HG03460 (cell line): ENCODE results near the gene SAPCD2.
A peak's percentile ranks its signal among the peaks of the same experiment; 100 is the strongest.

Source experiments
- ATAC-seq: cut with Tn5 transposase; IDR thresholded peaks from one replicate; pipeline ENCODE4 v1.9.1; 2021; ENCODE audit not compliant: unreplicated experiment

Gene SAPCD2

DNA sequence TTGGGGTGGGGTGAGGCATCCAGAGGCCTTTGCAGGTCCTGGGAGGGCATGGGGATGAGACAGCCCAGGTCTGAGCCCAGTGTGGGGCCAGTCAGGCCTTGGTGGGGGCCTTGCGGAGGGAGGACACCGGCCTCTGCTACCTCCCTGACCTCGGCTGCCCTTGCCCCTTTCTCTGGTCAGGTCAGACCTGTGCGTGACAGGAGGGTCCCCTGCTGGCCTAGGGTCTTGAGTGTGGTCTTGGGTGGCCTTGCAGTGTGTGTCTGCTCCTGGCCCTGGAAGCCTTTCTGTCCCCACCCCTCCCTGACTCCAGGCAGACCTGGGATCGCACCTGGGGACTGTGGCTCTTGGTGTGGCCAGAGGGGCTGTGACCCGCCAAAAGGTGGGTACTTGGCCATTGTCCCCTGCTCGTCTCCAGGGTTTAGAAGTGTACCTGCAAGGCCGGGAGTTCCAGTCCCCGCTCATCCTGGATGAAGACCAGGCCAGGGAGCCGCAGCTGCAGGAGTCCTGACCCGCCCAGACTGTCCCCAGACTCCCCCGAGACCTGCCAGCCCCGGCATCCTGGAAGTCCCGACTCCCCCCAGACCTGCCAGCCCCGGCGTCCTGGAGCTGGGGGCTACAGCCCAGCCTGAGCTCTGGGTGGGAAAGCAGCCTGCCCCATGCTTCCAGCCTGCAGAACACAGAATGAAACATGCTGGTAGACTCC, 12.0 kb upstream of the SAPCD2 start:
- ATAC-seq, result no peak

DNA sequence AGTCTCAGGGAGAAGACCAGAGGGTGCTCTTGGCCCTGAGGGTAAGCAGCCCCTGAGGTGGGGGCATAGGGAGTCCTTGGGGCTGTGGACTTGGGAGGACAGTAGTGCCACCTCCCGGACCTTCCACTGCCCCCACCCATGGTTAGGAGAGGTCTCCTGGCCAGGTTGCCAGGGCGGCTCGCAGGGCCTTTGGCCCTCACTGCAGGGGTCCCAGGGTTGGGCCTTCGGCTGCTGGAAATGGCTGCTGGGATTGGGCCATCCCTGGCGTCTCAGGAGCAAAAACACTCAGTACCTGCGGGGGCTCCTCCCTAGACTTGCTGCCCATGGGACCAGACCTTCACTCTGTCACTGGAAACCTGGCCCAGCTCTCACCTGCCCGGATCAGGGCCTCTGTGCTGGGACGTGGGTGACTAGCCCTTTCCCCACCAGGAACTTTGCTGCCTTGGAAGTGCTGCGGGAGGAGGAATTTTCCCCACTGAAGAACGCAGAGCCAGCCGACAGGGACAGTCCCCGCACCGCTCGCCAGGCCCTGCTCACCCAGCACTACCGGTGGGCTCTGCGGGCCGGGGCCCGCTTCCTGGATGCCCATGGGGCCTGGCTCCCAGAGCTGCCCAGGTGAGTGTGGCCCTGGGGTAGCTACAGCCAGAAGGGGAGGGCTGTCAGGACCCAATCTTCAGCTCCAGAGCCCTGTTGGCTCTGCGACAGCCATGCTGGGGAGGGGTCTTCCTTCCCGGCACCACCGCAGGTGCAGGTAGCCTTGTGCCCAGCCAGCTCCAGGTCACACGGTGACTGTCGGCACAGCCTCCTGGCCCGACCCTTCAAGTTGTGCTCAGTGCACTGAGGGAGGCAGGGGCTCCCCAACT, 10.1 kb upstream of the SAPCD2 start:
- ATAC-seq, result no peak

DNA sequence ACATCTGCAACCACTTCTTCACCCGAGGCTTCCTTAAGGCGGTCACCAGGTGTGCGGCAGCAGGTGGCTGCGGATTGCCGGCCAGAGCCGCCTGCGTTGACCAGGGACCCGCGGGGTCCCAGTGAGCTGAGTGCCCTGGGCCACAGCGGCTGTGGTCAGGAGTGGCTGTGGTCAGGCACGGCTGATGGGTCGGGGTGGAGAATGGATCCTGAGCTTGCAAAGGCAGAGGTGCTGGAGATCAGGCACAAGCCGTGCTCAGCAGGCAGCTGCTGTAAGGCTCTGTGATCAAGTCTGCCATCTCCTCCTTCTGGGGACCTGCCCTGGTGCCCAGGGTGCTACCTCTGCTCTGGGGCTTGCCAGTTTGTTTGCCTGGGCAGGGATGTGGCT, 9.0 kb upstream of the SAPCD2 start:
- ATAC-seq, result no peak

DNA sequence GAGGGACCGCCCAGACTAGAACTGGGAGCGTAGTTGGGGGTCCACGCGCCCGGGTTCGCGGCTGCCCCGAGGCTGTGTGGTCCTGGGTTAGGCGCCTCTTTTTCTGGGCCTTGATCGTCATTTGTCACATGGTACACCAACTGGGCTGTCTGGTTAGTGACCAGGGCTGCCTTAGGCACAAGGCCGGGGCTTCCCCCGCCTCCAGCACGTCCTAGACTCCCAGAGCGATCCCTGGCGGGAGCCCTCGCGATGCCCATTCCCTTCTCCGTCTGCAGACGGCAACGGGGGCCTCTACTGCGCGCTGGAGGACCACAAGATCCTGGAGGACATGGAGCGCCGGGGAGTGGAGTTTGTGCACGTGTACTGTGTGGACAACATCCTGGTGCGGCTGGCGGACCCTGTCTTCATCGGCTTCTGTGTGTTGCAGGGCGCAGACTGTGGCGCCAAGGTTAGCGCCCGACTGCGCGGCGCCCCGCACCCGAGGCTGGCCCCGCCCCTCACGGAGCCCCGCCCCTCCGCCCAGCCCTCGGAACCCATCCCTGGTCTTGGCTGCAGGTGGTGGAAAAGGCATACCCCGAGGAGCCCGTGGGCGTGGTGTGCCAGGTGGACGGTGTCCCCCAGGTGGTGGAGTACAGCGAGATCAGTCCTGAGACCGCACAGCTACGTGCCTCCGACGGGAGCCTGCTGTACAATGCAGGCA, 8.5 kb upstream of the SAPCD2 start:
- ATAC-seq, result no peak

DNA sequence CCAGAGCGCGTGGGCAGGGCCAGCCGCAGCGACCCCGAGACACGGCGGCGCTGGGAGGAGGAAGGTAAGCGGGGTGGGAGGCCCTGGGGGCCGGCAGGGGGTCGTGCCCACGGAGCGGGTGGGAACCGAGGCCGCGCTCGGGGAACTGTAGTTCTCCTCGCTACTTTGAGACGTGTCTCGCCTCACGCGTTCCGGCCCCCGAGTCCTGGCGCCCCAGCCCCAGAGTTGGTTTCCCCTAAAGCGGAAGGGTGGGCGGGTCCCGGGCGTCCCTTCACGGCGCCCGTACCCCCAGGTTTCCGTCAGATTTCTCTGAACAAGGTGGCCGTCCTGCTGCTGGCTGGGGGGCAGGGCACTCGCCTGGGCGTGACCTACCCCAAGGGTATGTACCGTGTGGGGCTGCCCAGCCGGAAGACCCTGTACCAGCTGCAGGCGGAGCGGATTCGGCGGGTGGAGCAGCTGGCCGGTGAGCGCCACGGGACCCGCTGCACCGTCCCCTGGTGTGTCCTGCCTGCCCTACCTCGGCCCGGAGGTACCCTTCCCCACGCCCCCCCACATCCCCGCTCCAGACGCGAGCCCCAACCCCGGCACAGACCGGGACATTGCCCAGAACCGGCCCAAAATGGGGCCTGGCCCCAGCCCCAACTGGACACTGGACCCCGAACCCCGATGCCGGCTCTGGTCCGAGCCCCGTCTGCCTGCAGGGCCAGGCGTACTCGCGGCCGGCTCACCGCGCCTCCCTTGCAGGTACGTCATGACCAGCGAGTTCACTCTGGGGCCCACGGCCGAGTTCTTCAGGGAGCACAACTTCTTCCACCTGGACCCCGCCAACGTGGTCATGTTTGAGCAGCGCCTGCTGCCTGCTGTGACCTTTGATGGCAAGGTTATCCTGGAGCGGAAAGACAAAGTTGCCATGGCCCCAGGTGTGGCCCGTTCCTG, 7.7 kb upstream of the SAPCD2 start:
- ATAC-seq, result peak; percentile 29

DNA sequence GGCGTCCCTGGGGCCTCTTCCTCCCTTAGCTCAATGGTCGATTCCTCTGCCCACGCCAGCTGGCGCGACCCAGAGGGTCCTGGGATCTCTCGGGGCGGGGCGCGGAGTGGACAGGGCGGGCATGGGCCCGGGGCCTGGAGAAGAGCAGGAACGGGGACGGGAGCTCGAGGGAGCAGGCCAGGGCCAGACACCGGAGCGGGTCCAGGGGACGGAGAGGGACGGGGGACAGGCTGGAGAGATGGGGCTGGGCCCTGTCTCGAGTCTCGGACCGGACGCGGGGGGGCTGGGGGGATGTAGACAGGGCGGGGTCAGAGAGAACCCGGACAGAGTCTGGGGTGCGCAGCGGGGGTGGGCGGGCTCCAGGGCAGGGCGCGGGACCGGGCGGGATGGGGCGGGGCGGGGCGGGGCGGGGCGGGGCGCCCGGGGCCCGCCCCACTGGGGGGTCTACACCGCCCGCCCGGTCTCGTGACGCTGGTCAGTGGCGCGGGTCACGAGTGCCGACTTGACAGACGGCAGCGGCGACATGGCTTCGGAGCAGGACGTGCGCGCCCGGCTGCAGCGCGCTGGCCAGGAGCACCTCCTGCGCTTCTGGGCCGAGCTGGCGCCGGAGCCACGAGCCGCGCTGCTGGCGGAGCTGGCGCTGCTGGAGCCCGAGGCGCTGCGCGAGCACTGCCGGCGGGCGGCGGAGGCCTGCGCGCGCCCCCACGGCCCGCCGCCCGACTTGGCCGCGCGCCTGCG, 6.8 kb upstream of the SAPCD2 start, which contains the start of gene UAP1L1:
Gene UAP1L1, plus strand, starts transcription at position 508 of the 738 bp plus-strand sequence. Its CDS starts 16 bp downstream, at position 524.
- peak; percentile 55 for ATAC-seq

DNA sequence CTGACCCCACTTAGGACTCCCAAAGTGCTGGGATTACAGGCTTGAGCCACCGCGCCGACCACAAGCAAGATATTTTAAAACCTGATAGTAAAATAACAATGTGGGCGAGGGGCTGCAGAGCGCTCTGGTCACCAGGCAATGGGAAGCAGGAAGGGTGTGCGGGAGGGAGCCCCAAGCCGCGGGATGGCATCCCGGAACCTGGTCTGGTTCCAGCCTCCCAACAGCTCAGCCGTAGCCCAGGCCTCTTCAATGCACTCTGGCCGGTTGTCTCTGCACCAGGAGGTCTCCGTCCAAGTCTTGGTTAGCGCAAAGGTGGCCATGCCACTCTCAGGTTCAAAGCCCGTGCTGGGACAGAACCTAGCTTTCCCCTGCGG, 6.3 kb upstream of the SAPCD2 start:
- ATAC-seq, result no peak

DNA sequence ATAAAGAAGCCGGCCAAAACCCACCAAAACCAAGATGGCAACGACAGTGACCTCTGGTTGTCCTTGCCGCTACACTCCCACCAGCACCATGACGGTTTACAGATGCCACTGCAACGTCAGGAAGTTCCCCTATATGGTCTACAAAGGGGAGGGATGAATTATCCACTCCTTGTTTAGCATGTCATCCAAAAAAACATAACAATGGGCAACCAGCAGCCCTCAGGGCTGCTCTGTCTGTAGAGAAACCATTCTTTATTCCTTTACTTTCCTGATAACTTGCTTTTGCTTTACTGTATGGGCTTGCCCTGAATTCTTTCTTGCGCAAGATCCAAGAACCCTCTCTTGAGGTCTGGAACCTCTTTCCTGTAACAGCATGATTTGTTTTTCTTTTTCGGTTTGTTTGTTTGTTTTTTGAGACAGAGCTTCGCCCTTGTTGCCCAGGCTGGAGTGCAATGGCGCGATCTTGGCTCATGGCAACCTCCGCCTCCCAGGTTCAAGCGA, 5.0 kb upstream of the SAPCD2 start:
- no peak for ATAC-seq

DNA sequence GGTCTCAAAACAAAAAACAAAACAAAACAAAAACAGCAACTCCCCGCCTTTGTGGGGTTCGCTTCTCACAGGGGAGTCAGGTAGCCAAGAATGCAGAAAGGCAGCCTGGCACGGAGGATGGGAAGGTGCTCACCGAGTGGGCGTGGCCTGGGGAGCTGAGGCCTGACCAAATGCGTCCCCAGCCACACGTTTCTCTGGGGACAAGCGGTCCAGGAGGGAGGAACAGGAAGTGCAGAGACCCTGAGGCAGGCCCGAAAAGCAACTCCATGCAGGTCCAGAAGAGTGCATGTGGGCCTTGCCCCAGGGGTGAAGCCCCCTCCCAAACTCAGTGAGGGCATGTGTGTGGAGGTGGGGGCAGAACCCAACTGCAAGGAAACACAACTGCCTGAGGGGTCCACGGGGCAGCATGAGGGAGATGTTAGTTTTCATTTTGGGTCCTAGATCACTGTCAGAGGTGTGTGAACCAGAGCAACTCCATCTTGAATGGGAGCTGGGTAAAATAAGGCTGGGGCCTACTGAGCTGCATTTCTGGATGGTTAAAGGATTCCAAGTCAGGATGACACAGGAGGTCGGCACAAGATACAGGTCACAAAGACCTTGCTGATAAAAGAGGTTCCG, 4.4 kb upstream of the SAPCD2 start:
- ATAC-seq, result no peak

DNA sequence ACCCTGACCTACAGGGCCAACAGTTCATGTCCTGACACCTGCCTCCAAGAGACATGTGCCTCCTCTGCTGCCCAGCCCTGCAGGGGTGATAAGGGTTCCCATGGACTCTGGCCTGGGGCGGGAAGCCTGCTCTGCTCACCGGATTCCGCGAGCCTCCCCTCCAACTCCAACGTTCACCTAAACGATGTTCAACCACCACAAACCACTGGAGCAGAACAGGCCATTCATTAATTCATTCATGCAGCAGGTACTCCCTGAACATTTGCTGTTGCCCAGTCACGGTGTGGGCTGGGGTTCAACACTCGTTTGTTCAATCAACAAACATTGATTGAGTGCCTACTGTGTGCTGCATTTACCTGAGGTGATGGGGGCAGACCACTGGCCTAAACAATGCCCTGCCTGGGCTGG, 3.6 kb upstream of the SAPCD2 start:
- no peak for ATAC-seq

DNA sequence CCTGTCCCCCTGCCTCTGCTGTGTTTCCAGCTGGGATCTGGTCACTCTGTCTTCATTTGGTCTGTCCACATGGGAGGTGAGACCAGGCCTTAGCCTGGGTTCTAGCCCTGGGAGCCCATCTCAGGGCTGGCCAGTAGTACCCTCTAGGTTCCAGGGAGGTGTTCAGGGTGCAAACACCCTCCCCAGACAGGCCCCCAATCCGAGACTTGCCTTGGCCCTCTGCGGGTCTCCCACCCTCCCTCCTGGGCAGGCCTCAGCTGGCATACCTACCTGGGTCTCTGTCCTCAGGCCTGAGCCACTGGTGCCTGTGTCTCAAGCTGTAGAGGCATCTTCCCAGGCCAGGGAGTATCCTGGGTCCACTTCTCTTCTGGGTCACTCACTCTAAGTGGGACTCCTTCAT, 925 bp upstream of the SAPCD2 start:
- ATAC-seq, result no peak

DNA sequence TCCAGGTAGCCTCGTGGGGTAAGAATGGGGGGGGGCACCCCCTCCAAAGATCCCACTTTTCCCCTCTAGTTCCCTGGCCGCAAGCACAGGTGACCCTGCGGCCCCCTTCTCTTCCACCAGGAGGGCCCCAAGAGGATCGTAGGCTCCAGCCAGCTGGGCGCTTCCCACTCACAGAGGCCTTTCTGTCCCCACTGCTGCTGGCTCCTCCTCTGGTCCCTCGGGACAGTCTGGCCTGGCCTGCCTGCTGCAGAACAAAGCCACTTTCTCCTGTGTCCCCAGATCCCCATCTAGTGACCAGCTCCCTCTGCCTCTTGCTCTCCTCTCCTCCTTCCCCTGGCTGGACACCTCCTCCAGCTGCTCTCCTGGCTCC, 534 bp upstream of the SAPCD2 start:
- ATAC-seq, result no peak

DNA sequence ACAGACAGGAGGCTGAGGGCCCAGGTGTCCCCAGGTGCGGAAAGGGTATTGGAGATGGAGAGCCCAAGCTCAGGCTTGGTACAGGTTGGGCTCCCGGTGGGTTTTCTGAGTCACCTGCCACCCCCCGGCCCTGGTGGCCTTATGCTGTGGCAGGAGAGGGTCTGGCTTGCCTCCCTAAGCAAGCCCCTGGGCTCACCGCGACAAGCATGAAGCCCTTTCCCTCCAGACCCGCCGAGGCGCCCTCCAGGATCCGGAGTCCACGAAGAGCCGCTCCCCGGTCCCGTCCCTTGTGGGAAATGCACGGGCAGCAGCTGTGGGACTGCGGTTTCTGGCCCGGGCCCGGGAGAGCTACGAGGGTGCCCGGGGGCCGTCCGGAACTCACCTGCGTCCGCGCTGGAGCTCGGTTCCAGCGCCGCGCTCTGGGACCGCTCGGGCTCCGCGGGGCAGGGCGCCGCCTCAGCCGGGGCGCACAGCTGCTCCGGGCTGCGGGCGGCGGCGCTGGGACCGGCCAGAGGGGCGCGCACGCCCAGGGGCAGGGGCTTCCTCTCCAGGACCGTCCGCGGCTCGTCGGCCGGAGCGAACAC, 757 bp downstream of the SAPCD2 start:
- ATAC-seq, result peak; percentile 10

DNA sequence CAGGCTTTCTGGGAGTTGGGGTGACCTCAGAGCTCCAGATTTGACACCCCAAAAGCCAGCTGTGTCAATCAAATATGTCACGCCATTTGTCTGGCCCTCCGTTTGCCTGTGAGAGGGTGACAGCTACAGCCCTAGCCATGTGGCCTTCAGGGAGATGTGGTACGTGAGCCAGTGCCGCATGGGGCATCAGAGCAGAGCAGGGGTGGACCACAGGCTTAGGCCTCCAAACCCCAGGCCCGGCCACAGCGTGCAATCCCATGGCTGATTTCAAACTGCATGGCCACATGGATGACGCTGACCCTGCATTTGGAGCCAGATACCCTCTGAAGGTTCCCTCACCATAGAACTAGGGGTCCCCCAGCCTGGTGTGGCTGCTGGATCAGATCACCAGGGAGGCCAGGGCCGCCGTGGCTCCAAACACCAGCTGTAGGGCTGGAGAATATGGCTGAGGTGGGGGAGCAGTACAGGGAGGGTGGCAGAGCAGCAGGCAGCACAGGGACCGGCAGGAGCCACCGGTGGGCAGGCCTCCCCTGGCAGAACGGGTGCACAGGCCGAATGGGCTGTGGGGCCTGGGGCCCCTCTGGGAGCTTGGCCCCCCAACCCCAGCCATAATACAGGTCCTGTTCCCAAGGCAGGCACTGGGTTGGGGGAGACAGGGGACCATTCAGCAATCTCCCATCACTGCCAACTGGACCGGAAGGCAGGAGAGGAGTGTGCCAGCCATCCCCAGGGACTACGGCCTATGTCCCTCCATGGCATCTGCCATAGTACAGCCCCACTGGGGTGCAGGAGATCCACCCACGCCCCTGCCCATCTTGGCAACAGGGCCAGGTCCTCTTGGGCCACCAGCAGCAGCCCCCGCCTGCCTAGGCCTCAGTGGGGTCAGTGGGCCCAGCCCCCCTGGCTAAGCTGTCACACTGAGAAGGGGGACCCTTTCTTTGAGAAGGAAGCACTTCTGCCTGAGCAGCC, 1.5 kb downstream of the SAPCD2 start:
- no peak for ATAC-seq

DNA sequence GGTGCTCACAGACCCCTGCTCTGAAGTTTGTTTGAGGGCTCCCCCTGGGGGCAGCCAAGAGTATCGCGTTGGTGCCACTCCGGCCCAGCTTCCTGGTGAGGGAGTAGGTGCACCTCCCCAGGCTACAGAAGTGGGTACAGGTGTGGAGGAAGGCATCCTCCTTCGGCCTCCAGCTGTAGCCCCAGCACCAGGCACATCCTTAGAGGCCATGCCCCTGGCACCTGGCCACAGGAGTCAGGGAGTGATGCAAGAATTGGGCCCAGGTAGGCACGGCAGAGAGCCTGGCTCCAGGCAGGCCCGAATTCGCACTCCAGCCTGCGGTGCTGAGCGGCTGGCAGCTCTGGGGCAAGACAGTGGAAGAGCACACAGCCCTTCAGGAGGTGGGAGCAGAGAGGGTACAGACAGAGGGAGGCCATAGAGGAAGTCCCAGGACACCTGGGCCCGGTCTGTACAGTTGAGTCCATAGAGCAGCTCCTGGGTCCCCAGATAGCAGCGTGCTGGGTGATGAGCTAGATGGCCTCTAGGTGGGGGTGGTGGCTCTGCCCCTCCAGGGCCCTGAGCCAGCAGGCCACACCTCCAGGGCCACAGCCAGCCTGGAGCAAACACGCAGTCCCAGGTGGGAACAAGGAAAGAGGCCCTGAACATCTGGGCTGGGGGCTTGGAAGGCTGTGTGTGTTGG, 2.4 kb downstream of the SAPCD2 start:
- peak; percentile 37 for ATAC-seq

DNA sequence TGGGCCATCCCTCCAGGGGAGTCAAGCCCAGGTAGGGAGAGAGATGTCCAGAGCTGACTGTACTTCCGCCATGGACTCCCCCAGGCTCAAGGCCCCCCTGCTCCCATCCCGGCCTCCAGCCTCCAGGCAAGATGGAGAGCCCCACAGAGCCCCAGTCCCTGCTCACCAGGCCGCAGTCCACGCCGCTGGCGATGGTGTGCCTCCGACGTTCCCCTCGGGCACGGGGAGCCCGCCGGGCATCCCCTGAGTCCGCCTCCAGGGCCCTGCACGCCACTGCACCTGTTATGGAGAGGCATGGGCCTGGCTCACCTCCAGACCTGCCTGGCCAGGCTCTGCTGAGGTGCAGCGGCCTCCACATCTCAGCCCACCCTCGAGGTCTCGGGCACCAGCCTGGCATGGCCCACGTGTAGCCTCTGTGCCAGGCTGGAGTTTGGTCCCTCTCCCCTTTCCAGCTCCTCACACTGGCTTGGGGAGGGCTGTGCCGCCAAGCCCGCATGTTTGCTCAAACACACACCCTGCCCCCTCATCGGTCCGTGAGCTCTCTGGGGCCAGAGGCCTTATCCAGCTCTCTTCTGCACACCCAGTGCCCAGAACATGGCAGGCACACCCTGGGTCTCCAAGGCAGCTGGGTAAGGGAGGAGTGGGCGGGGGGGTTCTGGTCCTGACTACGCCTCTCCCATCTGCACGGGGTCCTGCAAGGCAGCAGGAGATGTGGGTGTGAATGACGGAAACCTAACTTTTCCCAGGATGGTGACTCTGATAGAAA, 4.1 kb downstream of the SAPCD2 start:
- ATAC-seq, result no peak
